GM18519 (cell line): Measurements from ENCODE around the gene RAB15.

ENCODE experiments used
- ATAC-seq: cut with Tn5 transposase; IDR thresholded peaks from one replicate; pipeline ENCODE4 v1.9.1; 2021; ENCODE audit warnings: mild to moderate bottlenecking, moderate library complexity; ENCODE audit not compliant: unreplicated experiment, low FRiP score

Gene RAB15

DNA sequence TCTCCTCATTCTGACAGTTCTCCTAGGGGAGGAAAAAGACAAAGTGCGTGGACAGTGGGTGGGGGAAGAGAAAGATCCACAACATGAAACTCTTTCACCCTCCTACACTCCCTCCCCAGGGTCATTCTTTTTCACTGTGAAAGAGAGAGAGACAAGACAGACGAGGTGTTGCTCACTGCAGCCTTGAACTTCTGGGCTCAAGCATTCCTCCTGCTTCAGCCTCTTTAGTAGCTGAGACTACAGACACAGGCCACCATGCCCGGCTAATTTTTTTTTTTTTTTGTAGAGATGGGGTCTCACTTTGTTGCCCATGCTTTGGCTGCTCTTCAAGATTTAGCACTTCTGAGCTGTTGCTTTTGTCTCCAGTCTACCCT is 32.3 kb downstream of the RAB15 start:
- no peak for ATAC-seq

DNA sequence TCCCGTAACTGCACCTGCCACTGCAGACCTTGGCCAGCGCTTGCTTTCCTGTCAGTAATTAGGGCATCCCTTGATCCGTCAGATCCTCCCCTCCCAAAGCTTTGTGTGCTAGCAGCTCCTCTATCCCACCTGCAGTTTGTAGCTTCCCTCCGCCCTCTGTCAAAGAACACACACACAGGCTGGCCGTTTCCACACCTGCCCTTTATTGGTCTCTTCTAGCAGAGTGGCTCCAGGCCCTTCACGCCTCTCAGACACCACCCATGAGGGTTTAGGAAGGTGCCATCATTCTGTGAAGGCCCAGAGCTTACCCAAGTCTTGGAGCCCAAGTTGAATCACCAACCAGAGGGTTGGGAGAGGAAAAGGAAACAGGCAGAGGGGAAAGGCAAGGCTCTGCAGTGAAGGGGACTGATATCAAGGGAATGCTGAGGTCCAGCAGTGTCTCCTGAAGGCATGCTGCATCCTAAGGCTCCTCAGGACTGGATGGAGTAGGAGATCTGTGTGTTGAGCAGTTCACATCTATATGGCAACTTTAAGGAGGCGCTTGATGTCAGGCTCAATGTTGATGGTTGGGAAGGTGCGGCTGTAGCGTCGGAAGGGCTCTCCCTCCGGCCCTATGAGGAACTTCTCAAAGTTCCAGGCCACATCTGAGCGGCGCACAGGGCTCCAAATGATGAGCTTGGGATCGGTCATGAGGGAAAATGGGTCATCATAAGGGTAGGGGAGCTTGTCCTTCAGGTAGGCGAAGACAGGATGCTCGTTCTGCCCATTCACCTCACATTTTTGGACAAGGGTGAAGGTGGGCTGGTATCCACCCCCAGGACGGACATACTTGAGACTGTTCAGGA is 32.9 kb downstream of the RAB15 start:
- ATAC-seq = no peak

- ATAC-seq = no peak
Observed at GRCh38 chr14:64937821-64938193, 34.3 kb downstream of the RAB15 start.

GRCh38 chr14:64937171-64937820 is 34.8 kb downstream of the RAB15 start:
- ATAC-seq = no peak

GRCh38 chr14:64935508-64935907 is 36.6 kb downstream of the RAB15 start:
- ATAC-seq = no peak

- no peak for ATAC-seq
Observed at GRCh38 chr14:64934338-64934929, 37.7 kb downstream of the RAB15 start.

DNA sequence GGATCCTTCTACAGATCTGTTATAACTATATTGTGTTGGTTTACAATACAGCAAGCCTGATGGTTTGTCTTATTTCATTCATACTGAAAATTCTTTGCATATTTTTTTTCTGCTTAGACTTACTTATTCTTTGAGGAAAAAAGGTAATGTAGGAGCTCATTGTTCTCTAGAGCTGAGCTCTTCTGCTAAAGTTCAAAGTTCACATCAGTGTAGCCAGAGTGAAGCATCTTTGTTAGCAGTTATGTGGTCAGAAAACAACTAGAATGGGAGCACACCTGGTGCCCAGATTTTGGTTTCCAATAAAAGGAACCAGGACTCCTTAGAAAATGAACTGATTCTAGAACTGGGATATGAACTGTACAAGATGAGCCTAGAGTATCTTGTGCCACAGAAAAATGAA is 39.9 kb downstream of the RAB15 start:
- ATAC-seq = no peak

GRCh38 chr14:64931123-64931522 is 41.0 kb downstream of the RAB15 start:
- no peak for ATAC-seq

- no peak for ATAC-seq
Observed at GRCh38 chr14:64930085-64930843, 41.9 kb downstream of the RAB15 start.

GRCh38 chr14:64929014-64929359 is 43.1 kb downstream of the RAB15 start:
- no peak for ATAC-seq

- ATAC-seq = no peak
Observed at GRCh38 chr14:64928239-64929013, 43.7 kb downstream of the RAB15 start.

GRCh38 chr14:64927031-64927430 is 45.1 kb downstream of the RAB15 start:
- ATAC-seq = no peak

- ATAC-seq = no peak
Observed at GRCh38 chr14:64926398-64926995, 45.6 kb downstream of the RAB15 start.

DNA sequence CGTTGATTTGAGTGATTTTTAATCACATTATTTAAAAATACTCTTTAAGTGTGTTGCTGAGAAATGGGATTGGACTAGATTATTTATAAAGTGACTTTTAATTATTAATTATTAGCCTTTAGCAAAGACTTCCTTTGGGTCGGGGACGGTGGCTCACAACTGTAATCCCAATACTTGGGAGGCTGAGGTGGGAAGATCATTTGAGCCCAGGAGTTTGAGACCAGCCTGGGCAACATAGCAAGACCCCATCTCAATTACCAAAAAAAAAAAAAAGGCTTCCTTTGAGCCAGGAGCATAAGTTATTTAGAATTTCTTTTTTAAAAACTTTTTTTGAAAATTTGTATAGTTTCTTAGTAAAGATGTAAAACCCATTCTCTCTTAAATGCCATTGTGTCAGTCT is 49.1 kb downstream of the RAB15 start:
- ATAC-seq = no peak

DNA sequence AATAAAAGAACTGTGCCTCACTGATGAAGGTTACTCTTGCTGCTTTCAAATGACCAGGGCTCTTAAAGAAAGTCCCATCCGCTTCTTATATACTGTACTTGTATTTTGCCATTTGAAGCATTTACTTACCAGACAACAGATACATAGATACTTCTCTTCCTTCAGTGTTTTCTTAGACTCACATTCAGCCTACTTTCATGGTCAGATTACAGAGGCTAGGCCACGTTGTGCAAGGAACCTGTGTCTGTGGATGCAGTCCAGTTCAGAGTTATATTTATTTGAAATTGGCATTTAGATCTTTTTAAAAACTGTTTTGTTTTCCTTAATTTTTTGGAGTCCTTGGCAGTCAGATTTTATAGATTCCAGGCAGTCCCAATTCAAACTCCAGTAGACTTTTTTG is 51.7 kb downstream of the RAB15 start:
- ATAC-seq = no peak

GRCh38 chr14:64919618-64920017 is 52.5 kb downstream of the RAB15 start:
- no peak for ATAC-seq

- ATAC-seq = no peak
Observed at GRCh38 chr14:64919215-64919614, 52.9 kb downstream of the RAB15 start.

GRCh38 chr14:64918216-64918615 is 53.9 kb downstream of the RAB15 start:
- ATAC-seq = no peak

GRCh38 chr14:64915797-64916196 is 56.3 kb downstream of the RAB15 start:
- ATAC-seq = no peak

- no peak for ATAC-seq
Observed at GRCh38 chr14:64915029-64915424, 57.1 kb downstream of the RAB15 start.
